Mesothelial cell of epicardium (in vitro differentiated cells): ENCODE results near the gene CCR1. TPM values are rescaled to one million over a fixed set of nuclear protein-coding genes. Genes with fewer than 3 reads are reported as not detected.

Source experiments
- DNase-seq, 2 experiments: peaks; one replicate each; pipeline ENCODE4 v3.0.0; 2021; ENCODE audit warnings: low spot score in 2 of 2; ENCODE audit not compliant: unreplicated experiment in 2 of 2
- H3K27ac Mint-ChIP-seq: 2 replicates; pipeline ENCODE4 v1.8.0; 2021; ENCODE audit warnings: mixed read lengths
- H3K27me3 Mint-ChIP-seq: 2 replicates; pipeline ENCODE4 v1.8.0; 2021; ENCODE audit warnings: low read depth, mixed read lengths
- H3K36me3 Mint-ChIP-seq: 2 replicates; pipeline ENCODE4 v1.8.0; 2021; ENCODE audit warnings: mixed read lengths
- H3K4me1 Mint-ChIP-seq: 2 replicates; pipeline ENCODE4 v1.8.0; 2021; ENCODE audit warnings: mixed read lengths
- H3K4me3 Mint-ChIP-seq: 2 replicates; pipeline ENCODE4 v1.8.0; 2021; ENCODE audit warnings: mild to moderate bottlenecking, moderate library complexity, mixed read lengths
- H3K9me3 Mint-ChIP-seq: 2 replicates; pipeline ENCODE4 v1.8.0; 2021; ENCODE audit warnings: mixed read lengths
- total RNA-seq: library from RNA; stranded (reverse); gene quantifications from 3 replicates; pipeline ENCODE4 v1.2.1, GENCODE V29; 2021
- TF ChIP-seq, protein P1 (sequence below): fragments of 200-600 bp; sonication (generic); IDR thresholded peaks from one replicate; pipeline ENCODE4 v1.5.0; 2021; ENCODE audit warnings: antibody characterized with exemption; ENCODE audit not compliant: unreplicated experiment

Gene CCR1
- total RNA-seq, 1 donor from 2014 or later = not detected

DNA sequence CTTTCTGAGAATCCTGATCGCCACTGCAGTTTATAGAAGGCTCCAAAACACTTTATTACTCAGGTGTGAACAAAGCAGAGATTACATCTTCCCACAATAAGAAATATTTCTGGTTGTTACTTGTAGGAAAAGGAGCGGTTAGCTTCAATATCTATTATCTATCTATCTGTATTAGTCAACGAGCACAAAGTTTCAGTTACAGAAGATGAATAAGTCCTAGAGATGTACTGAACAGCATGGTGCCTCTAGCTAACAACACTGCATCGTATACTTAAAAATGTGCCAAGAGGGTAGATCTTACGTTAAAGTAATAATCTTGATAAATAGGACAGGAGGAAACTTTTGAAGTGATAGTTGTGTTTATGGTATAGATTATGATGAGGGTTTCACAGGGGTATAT is 23.2 kb upstream of the CCR1 start:
- H3K27ac Mint-ChIP-seq = no peak overlapping the region
- DNase-seq = no peak
- no peaks in the 10 kb centered on the region for H3K4me1 Mint-ChIP-seq
- H3K9me3 Mint-ChIP-seq = peaks cover 4% of the 10 kb centered on the region
- H3K4me3 Mint-ChIP-seq = no peak overlapping the region
- peaks cover 51% of the 10 kb centered on the region for H3K27me3 Mint-ChIP-seq
- H3K36me3 Mint-ChIP-seq = no peaks in the 10 kb centered on the region
- TF ChIP-seq, protein P1, sequence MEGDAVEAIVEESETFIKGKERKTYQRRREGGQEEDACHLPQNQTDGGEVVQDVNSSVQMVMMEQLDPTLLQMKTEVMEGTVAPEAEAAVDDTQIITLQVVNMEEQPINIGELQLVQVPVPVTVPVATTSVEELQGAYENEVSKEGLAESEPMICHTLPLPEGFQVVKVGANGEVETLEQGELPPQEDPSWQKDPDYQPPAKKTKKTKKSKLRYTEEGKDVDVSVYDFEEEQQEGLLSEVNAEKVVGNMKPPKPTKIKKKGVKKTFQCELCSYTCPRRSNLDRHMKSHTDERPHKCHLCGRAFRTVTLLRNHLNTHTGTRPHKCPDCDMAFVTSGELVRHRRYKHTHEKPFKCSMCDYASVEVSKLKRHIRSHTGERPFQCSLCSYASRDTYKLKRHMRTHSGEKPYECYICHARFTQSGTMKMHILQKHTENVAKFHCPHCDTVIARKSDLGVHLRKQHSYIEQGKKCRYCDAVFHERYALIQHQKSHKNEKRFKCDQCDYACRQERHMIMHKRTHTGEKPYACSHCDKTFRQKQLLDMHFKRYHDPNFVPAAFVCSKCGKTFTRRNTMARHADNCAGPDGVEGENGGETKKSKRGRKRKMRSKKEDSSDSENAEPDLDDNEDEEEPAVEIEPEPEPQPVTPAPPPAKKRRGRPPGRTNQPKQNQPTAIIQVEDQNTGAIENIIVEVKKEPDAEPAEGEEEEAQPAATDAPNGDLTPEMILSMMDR = no peak

DNA sequence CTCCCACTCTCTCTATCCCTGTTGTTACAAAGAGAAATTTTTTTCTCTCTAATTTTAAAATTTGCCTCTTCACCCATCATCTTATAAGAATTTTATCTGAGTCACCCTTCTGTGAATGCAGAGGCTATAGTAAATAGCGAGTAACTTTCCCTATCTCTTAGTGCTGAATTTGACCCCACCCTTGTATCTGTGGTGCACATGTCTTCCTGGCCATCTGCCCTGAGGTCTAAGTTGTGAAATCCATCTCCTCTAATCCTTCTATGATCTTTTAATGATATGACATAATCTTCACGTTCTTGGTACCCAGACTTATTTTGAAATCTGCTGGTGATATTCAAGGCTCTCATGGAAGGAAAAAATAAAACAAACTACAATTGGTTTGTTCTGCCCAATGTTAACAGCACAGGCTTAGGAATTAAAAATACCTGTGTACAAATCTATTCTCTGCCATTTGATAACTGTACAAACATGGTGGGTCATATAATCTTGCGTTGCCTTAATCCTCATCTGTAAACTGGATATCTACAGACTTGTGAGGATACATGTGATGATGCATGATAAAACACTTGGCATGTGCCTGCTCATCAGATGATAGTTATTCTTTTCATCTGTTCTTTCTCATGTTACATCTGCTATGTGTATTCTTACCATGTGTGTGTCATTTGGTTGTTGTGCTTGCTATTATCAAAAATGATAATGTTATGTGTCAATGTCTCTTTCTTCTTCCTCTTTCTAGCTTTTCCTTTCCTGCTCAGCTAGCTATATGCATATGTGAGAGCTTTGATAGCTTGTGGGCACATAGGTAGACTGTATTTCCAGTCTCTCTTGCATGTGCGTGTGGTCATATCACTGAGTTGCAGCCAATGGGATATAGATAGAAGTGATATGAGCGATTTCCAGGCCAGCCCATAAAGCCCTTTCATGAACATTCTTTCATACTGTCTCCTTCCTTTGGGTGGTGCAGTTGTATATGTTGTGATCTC is 20.4 kb upstream of the CCR1 start:
- Mint-ChIP-seq H3K4me1 (no peaks in the 10 kb centered on the region), H3K4me3 (no peak overlapping the region), H3K36me3 (no peaks in the 10 kb centered on the region), H3K27ac (no peak overlapping the region), H3K9me3 (peaks cover 12% of the 10 kb centered on the region), H3K27me3 (peaks cover 39% of the 10 kb centered on the region)
- no peak for DNase-seq
- TF ChIP-seq, protein P1 = no peak

DNA sequence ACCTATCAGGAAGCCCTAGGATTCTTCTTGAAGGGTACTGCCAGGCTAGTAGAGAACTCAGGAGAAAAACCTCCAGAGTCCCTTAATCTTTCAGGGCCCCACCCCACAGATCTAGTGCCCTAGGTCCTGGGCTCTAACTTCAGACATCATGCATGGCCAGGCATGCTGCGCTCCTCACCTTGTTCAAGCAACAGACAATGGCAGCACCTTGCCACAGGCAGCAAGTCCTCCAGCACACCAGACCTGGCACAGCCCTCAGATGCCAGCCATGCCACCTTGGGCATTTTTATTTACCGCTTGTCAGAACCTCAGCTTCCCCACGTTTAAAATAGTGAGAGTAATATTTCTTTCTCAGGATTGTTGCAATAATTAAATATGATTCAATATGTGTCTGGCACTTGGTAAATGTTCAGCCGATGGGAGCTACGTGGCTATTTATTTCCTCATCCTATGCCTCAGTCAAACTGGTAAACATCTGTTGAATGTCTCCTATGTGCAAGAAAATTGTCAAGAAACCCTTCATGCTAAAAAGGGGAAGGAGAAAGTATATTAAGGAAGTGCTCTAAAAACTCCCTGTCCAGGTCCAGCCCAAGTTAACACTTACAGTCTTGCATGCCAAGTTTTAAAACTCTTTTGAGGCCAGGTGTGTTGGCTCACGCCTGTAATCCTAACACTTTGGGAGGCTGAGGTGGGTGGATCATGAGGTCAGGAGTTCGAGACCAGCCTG is 14.5 kb upstream of the CCR1 start:
- no peaks in the 10 kb centered on the region for H3K4me1 Mint-ChIP-seq
- TF ChIP-seq, protein P1 = no peak
- peaks cover 25% of the 10 kb centered on the region for H3K27me3 Mint-ChIP-seq
- no peak overlapping the region for H3K4me3 Mint-ChIP-seq
- H3K36me3 Mint-ChIP-seq = no peaks in the 10 kb centered on the region
- peaks cover 31% of the 10 kb centered on the region for H3K9me3 Mint-ChIP-seq
- no peak for DNase-seq
- no peak overlapping the region for H3K27ac Mint-ChIP-seq

DNA sequence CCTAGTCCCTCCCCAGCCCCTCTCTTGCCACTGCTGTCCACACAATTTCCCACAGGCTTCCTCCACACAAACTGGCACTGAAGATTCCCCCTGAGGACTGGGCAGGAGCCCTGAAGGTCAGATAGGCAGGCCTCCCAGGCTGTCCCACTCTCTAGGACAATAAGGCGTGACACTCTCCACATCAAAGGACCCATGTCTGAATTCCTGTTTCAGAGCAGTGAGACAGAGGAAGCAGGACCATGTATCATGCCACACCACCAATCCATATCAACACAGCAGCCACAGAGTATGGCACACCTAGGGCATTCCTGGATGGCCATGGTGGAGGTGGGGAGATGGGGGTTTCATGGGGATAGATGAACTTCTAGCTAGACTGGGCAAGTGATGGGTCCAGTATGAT is 13.8 kb upstream of the CCR1 start:
- H3K4me3 Mint-ChIP-seq = no peak overlapping the region
- TF ChIP-seq, protein P1 = no peak
- no peak overlapping the region for H3K27ac Mint-ChIP-seq
- peaks cover 34% of the 10 kb centered on the region for H3K9me3 Mint-ChIP-seq
- no peaks in the 10 kb centered on the region for H3K4me1 Mint-ChIP-seq
- H3K27me3 Mint-ChIP-seq = peaks cover 27% of the 10 kb centered on the region
- no peak for DNase-seq
- no peaks in the 10 kb centered on the region for H3K36me3 Mint-ChIP-seq

DNA sequence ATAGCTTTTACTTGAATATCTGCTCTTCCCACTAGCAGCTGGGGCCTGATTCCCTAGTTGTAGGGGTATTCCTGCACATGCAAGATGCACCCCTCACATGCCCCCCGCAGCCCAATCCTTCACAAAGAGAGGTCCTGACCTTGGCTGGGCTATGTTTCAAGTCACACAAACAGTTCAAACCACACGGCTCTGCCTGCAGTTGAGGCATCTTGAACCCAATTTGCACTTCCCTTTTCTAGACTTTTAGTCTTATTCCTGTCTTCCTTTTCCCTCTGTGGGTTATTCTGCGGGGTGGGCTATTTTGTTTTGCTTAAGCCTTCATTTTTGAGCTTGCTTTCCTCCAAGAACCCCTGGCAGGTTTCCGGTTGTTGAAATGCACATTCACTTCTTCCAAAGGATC is 13.3 kb upstream of the CCR1 start:
- H3K4me1 Mint-ChIP-seq = no peaks in the 10 kb centered on the region
- H3K27me3 Mint-ChIP-seq = peaks cover 29% of the 10 kb centered on the region
- H3K36me3 Mint-ChIP-seq = no peaks in the 10 kb centered on the region
- H3K4me3 Mint-ChIP-seq = no peak overlapping the region
- H3K9me3 Mint-ChIP-seq = peaks cover 31% of the 10 kb centered on the region
- DNase-seq = no peak
- H3K27ac Mint-ChIP-seq = no peak overlapping the region
- TF ChIP-seq, protein P1 = no peak
